B cell (primary cell): ENCODE results near the gene HOXA2. TPM values are rescaled to one million over a fixed set of nuclear protein-coding genes. Genes with fewer than 3 reads are reported as not detected.

Experiments
- ATAC-seq: fragments of 200-7000 bp; cut with Tn5 transposase; one replicate; pipeline ENCODE4 v1.10.0; 2021; ENCODE audit warnings: low read depth, mild to moderate bottlenecking, moderate number of reproducible peaks, moderate library complexity
- CTCF ChIA-PET: fragments of 350-600 bp; sonication (Branson Sonifier 250); formaldehyde crosslinking; loops from one replicate; lab custom pipeline; 2021; ENCODE audit warnings: antibody characterized with exemption, inconsistent platforms; lab: Charles Lee
- POLR2A ChIA-PET: fragments of 350-600 bp; sonication (Branson Sonifier 250); formaldehyde crosslinking; loops from one replicate; lab custom pipeline; 2021; ENCODE audit warnings: antibody characterized with exemption; lab: Charles Lee
- DNase-seq: peaks from one replicate; pipeline ENCODE4 v3.0.0; 2013
- H2AFZ ChIP-seq: 2 replicates; pipeline ENCODE4 v1.6.1; 2012; ENCODE audit warnings: mild to moderate bottlenecking, low read depth, low read length; ENCODE audit not compliant: insufficient read depth, poor library complexity, severe bottlenecking
- H3K27ac ChIP-seq, 2 donors: 1 replicate in 1 of 2; 2 replicates in 1 of 2; pipeline ENCODE4 v1.5.1; 2012 to 2013; ENCODE audit warnings: low read length in 2 of 2, mild to moderate bottlenecking in 2 of 2, moderate library complexity in 1 of 2
- H3K27me3 ChIP-seq, 4 experiments: fragments of 200-600 bp in 1 of 4; sonication (generic) in 1 of 4; replicated peaks in 1 of 4; 1 replicate in 2 of 4; 2 replicates in 2 of 4; pipeline versions ENCODE4 v1.6.1 to v1.7.0; 2013 to 2016; ENCODE audit warnings: low read length in 3 of 4, mild to moderate bottlenecking in 2 of 4, mixed read lengths in 1 of 4, moderate library complexity in 1 of 4; ENCODE audit not compliant: insufficient read depth in 4 of 4, control insufficient read depth in 3 of 4; ENCODE audit errors: control extremely low read depth in 1 of 4
- H3K36me3 ChIP-seq, 2 experiments: replicated peaks in 1 of 2; 1 replicate in 1 of 2; 2 replicates in 1 of 2; pipeline versions ENCODE4 v1.6.1 to v1.7.1; 2013; ENCODE audit warnings: low read length in 1 of 2; ENCODE audit not compliant: insufficient read depth in 2 of 2, control insufficient read depth in 1 of 2; ENCODE audit errors: control extremely low read depth in 1 of 2, extremely low read depth in 1 of 2
- H3K4me1 ChIP-seq, 2 donors: fragments of 200-600 bp in 1 of 2; sonication (generic) in 1 of 2; 1 replicate in 1 of 2; 2 replicates in 1 of 2; pipeline versions ENCODE4 v1.5.1 to v1.6.1; 2013 to 2017; ENCODE audit warnings: low read length in 2 of 2; ENCODE audit not compliant: control insufficient read depth in 2 of 2, insufficient read depth in 2 of 2
- H3K4me2 ChIP-seq: replicated peaks from 2 replicates; pipeline ENCODE3; 2012; ENCODE audit warnings: mild to moderate bottlenecking, low read depth, low read length; ENCODE audit not compliant: poor library complexity, severe bottlenecking
- H3K4me3 ChIP-seq, 5 experiments: fragments of 200-600 bp in 1 of 5; sonication (generic) in 1 of 5; 1 replicate in 3 of 5; 2 replicates in 2 of 5; pipeline versions ENCODE4 v1.5.1 to v1.7.0; 2011 to 2016; ENCODE audit warnings: low read length in 4 of 5, mild to moderate bottlenecking in 4 of 5, low read depth in 2 of 5, control low read depth in 1 of 5, moderate library complexity in 1 of 5; ENCODE audit not compliant: insufficient read depth in 1 of 5; ENCODE audit errors: control extremely low read depth in 1 of 5, extremely low read depth in 1 of 5
- H3K79me2 ChIP-seq: fragments of 200-600 bp; sonication (generic); one replicate; pipeline ENCODE4 v1.6.0; 2016; ENCODE audit warnings: low read length; ENCODE audit not compliant: control insufficient read depth, insufficient read depth
- H3K9ac ChIP-seq: fragments of 200-600 bp; sonication (generic); 2 replicates; pipeline ENCODE4 v1.6.1; 2017; ENCODE audit warnings: mild to moderate bottlenecking, low read length, moderate library complexity
- H3K9me3 ChIP-seq, 3 donors: one replicate each; pipeline versions ENCODE4 v1.6.1 to v1.7.1; 2013; ENCODE audit warnings: low read length in 2 of 3; ENCODE audit not compliant: control insufficient read depth in 2 of 3, insufficient read depth in 1 of 3; ENCODE audit errors: control extremely low read depth in 1 of 3
- H4K20me1 ChIP-seq: 2 replicates; pipeline ENCODE4 v1.6.0; 2012; ENCODE audit warnings: mild to moderate bottlenecking, low read length; ENCODE audit not compliant: insufficient read depth, control insufficient read depth, poor library complexity, severe bottlenecking
- H3K27ac Mint-ChIP-seq: one replicate; pipeline ENCODE4 v1.8.0; 2021; ENCODE audit warnings: mixed read lengths
- H3K27me3 Mint-ChIP-seq: one replicate; pipeline ENCODE4 v1.8.0; 2021; ENCODE audit warnings: mixed read lengths
- H3K4me1 Mint-ChIP-seq: one replicate; pipeline ENCODE4 v1.8.0; 2021; ENCODE audit warnings: mixed read lengths
- H3K4me3 Mint-ChIP-seq: one replicate; pipeline ENCODE4 v1.8.0; 2021; ENCODE audit warnings: mixed read lengths
- H3K9me3 Mint-ChIP-seq: one replicate; pipeline ENCODE4 v1.8.0; 2022; ENCODE audit warnings: mixed read lengths; ENCODE audit not compliant: insufficient read depth
- CTCF ChIP-seq: fragments of 200-600 bp; IDR thresholded peaks from one replicate; pipeline ENCODE4 v1.8.0; 2022; ENCODE audit warnings: antibody characterized with exemption, mild to moderate bottlenecking
- EZH2 ChIP-seq: IDR thresholded peaks from 2 replicates; pipeline ENCODE4 v1.6.1; 2012; ENCODE audit warnings: borderline replicate concordance, low read depth, mild to moderate bottlenecking, moderate library complexity, low read length; ENCODE audit not compliant: insufficient read depth, poor library complexity, severe bottlenecking
- WGBS: methylation state at CpG from one replicate; pipeline ENCODE4 v1.1.5; 2013; ENCODE audit warnings: missing lambda C conversion rate; ENCODE audit not compliant: insufficient coverage; 5-methylcytosine and 5-hydroxymethylcytosine counted together
- intact Hi-C: fragments of 100-400 bp; cut with micrococcal nuclease; formaldehyde crosslinking; loops from one replicate; pipeline ENCODE4 v1.10.0; 2022
- polyA plus RNA-seq: library from polyadenylated mRNA; depleted of rRNA; stranded (reverse); fragments of >200 nt; gene quantifications from 2 replicates; pipeline ENCODE4 v1.2.3, GENCODE V29; 2012
- total RNA-seq, 2 donors: library from RNA; stranded (reverse); fragments of 120-200 nt in 1 of 2; gene quantifications; 1 replicate in 1 of 2; 2 replicates in 1 of 2; pipeline versions ENCODE4 v1.2.3 to v1.2.4, GENCODE V29; 2013 to 2022

HOXA2 gene
- total and polyA plus RNA-seq, 2 donors (not counting 1 experiment from before 2014, with no cell fraction given): not detected

GRCh38 chr7:27079234-27079975 lies 23.1 kb downstream of the HOXA2 start:
- CTCF ChIA-PET: no interaction called here
- ATAC-seq: no peak
- POLR2A ChIA-PET: no interaction called here

More at GRCh38 chr7:27079234-27079975, 23.1 kb downstream of the HOXA2 start:
- H3K4me3 ChIP-seq: no peak overlapping the region
- peaks cover 6% of the 10 kb centered on the region for H3K4me1 Mint-ChIP-seq
- peaks cover 0 to 4% (median 0%) of the 10 kb centered on the region in 3 donors for H3K9me3 ChIP-seq
- no peak for DNase-seq
- H3K27me3 Mint-ChIP-seq: peaks cover under 1% of the 10 kb centered on the region
- H2AFZ ChIP-seq: no peak overlapping the region
- H3K36me3 ChIP-seq: no peaks in the 10 kb centered on the region
- no peaks in the 10 kb centered on the region for H3K79me2 ChIP-seq
- no peaks in the 10 kb centered on the region for H3K9me3 Mint-ChIP-seq
- no peak overlapping the region for H3K4me3 Mint-ChIP-seq
- no peak overlapping the region for H3K27ac Mint-ChIP-seq
- peaks cover 0 to 2% of the 10 kb centered on the region in 2 donors for H3K4me1 ChIP-seq
- no peak overlapping the region for H3K9ac ChIP-seq
- intact Hi-C loops: no loop called here
- no peak overlapping the region for H3K4me2 ChIP-seq
- TF ChIP-seq EZH2: no peak
- no peak for TF ChIP-seq CTCF
- H3K27ac ChIP-seq: no peak overlapping the region
- no peaks in the 10 kb centered on the region for H3K27me3 ChIP-seq
- WGBS: no CpG with 5 or more reads among the region's 1 CpG
- H4K20me1 ChIP-seq: no peaks in the 10 kb centered on the region
